Fibroblast of lung (primary cell): ENCODE measurements around the gene PKIG. TPM values are rescaled to one million over a fixed set of nuclear protein-coding genes. Genes with fewer than 3 reads are reported as not detected.

Experiments used
- DNase-seq, 2 donors: peaks; one replicate each; pipeline versions ENCODE4 v3.0.0 to v3.0.0-alpha.2; 2010; ENCODE audit warnings: low read depth in 2 of 2
- H2AFZ ChIP-seq: 2 replicates; pipeline ENCODE4 v1.5.1; 2012; ENCODE audit warnings: low read length, control low read depth, inconsistent platforms
- H3K27ac ChIP-seq: 2 replicates; pipeline ENCODE4 v1.5.1; 2011; ENCODE audit warnings: low read length, control low read depth; ENCODE audit not compliant: insufficient read depth
- H3K27me3 ChIP-seq: 2 replicates; pipeline ENCODE4 v1.5.1; 2011; ENCODE audit warnings: mild to moderate bottlenecking, low read length; ENCODE audit not compliant: control insufficient read depth, insufficient read depth
- H3K36me3 ChIP-seq: 2 replicates; pipeline ENCODE4 v1.5.1; 2011; ENCODE audit warnings: low read length; ENCODE audit not compliant: control insufficient read depth, insufficient read depth
- H3K4me1 ChIP-seq: 2 replicates; pipeline ENCODE4 v1.5.1; 2011; ENCODE audit warnings: low read length; ENCODE audit not compliant: control insufficient read depth, insufficient read depth; ENCODE audit errors: extremely low read depth
- H3K4me2 ChIP-seq: 2 replicates; pipeline ENCODE4 v1.5.1; 2011; ENCODE audit warnings: low read length, control low read depth; ENCODE audit not compliant: insufficient read depth; ENCODE audit errors: extremely low read depth
- H3K4me3 ChIP-seq, 4 experiments: fragments of 200-600 bp in 1 of 4; sonication (generic) in 1 of 4; replicated peaks in 1 of 4; 2 replicates each; pipeline ENCODE4 v1.5.1; 2011 to 2016; ENCODE audit warnings: low read length in 4 of 4, low read depth in 3 of 4, mild to moderate bottlenecking in 3 of 4, control low read depth in 2 of 4, inconsistent platforms in 1 of 4, mixed read lengths in 1 of 4; ENCODE audit not compliant: insufficient read depth in 1 of 4; ENCODE audit errors: control extremely low read depth in 1 of 4
- H3K79me2 ChIP-seq: 2 replicates; pipeline ENCODE4 v1.5.1; 2012; ENCODE audit warnings: mild to moderate bottlenecking, low read length, inconsistent platforms; ENCODE audit not compliant: control insufficient read depth, insufficient read depth
- H3K9ac ChIP-seq: 2 replicates; pipeline ENCODE4 v1.5.1; 2011; ENCODE audit warnings: mild to moderate bottlenecking, low read length, control low read depth; ENCODE audit not compliant: insufficient read depth
- H3K9me3 ChIP-seq: 2 replicates; pipeline ENCODE4 v1.5.1; 2012; ENCODE audit warnings: low read depth, low read length; ENCODE audit not compliant: control insufficient read depth, insufficient read depth
- H4K20me1 ChIP-seq: 2 replicates; pipeline ENCODE4 v1.5.1; 2011; ENCODE audit warnings: low read length; ENCODE audit not compliant: control insufficient read depth, insufficient read depth; ENCODE audit errors: extremely low read depth
- CTCF ChIP-seq, 2 donors: IDR thresholded peaks in 1 of 2; conservative IDR thresholded peaks in 1 of 2; 1 replicate in 1 of 2; 2 replicates in 1 of 2; pipeline ENCODE4 v1.5.1; 2011 to 2012; ENCODE audit warnings: low read length in 2 of 2, control low read depth in 1 of 2, inconsistent platforms in 1 of 2, low read depth in 1 of 2, mild to moderate bottlenecking in 1 of 2
- EZH2 ChIP-seq: IDR thresholded peaks from 2 replicates; pipeline ENCODE4 v1.5.1; 2012; ENCODE audit warnings: low read length, control low read depth, mild to moderate bottlenecking; ENCODE audit errors: missing control alignments
- polyA plus RNA-seq, 2 donors: library from polyadenylated mRNA; depleted of rRNA in 1 of 2; stranded (reverse) in 1 of 2; unstranded in 1 of 2; fragments of >200 nt; gene quantifications; 2 replicates each; pipeline ENCODE4 v1.2.1, GENCODE V29; 2011 to 2012; ENCODE audit warnings: missing spikeins in 1 of 2
- total RNA-seq: library from RNA; depleted of rRNA; stranded (reverse); fragments of >200 nt; gene quantifications from 2 replicates; pipeline ENCODE4 v1.2.1, GENCODE V29; 2014

PKIG gene
- total and polyA plus RNA-seq, 2 donors (not counting 1 experiment from before 2014, with no cell fraction given) = 192 to 234 TPM

- Histone ChIP-seq H3K4me1 (peaks cover 18% of the 10 kb centered on the region), H3K27me3 (no peaks in the 10 kb centered on the region), H3K9me3 (no peaks in the 10 kb centered on the region), H3K36me3 (no peaks in the 10 kb centered on the region), H3K4me3 (no peak overlapping the region), H2AFZ (no peak overlapping the region), H3K9ac (no peak overlapping the region), H3K4me2 (no peak overlapping the region), H3K79me2 (no peaks in the 10 kb centered on the region), H4K20me1 (no peaks in the 10 kb centered on the region), H3K27ac (peak overlapping the region; percentile 31)
- TF ChIP-seq CTCF (conservative IDR thresholded peaks at IDR 0.05 in 1 of 2, IDR thresholded peaks at IDR 0.05 in 1 of 2; ENCODE audit: low read depth in 1 of 2, low read length in 2 of 2) (no peak), EZH2 (no peak)
- DNase-seq = no peak
Measured at GRCh38 chr20:44643154-44643519, 60.8 kb downstream of the PKIG start.

GRCh38 chr20:44643596-44644229, 61.3 kb downstream of the PKIG start:
- Histone ChIP-seq H3K9ac (no peak overlapping the region), H3K27ac (peak overlapping the region; percentile 31), H3K4me1 (peaks cover 18% of the 10 kb centered on the region), H2AFZ (no peak overlapping the region), H3K27me3 (no peaks in the 10 kb centered on the region), H3K79me2 (no peaks in the 10 kb centered on the region), H3K36me3 (no peaks in the 10 kb centered on the region), H3K9me3 (no peaks in the 10 kb centered on the region), H3K4me2 (no peak overlapping the region), H4K20me1 (no peaks in the 10 kb centered on the region), H3K4me3 (no peak overlapping the region)
- TF ChIP-seq EZH2 = no peak
- no peak for TF ChIP-seq CTCF (conservative IDR thresholded peaks at IDR 0.05 in 1 of 2, IDR thresholded peaks at IDR 0.05 in 1 of 2; ENCODE audit: low read depth in 1 of 2, low read length in 2 of 2)
- DNase-seq = peak; percentile 73 to 82

GRCh38 chr20:44644230-44644617, 61.8 kb downstream of the PKIG start:
- H3K4me3 ChIP-seq = no peak overlapping the region
- H3K79me2 ChIP-seq = no peaks in the 10 kb centered on the region
- H3K4me1 ChIP-seq = peaks cover 18% of the 10 kb centered on the region
- H4K20me1 ChIP-seq = no peaks in the 10 kb centered on the region
- no peaks in the 10 kb centered on the region for H3K27me3 ChIP-seq
- TF ChIP-seq EZH2 (no peak), CTCF (conservative IDR thresholded peaks at IDR 0.05 in 1 of 2, IDR thresholded peaks at IDR 0.05 in 1 of 2; ENCODE audit: low read depth in 1 of 2, low read length in 2 of 2) (no peak)
- H3K9ac ChIP-seq = no peak overlapping the region
- no peaks in the 10 kb centered on the region for H3K9me3 ChIP-seq
- no peaks in the 10 kb centered on the region for H3K36me3 ChIP-seq
- H3K27ac ChIP-seq = no peak overlapping the region
- H3K4me2 ChIP-seq = no peak overlapping the region
- DNase-seq = no peak
- no peak overlapping the region for H2AFZ ChIP-seq
